HAP-1 (cell line): ENCODE data around the gene STK32B.
"Not testable (repeated sequence)": the region's sequence is repeated elsewhere in the genome, so short reads cannot be mapped to it uniquely, and the experiment has no call there.

ENCODE experiments used
- DNase-seq, 2 experiments: peaks; one replicate each; pipeline ENCODE4 v3.0.0-alpha.2; 2016 to 2020; ENCODE audit warnings: low spot score in 2 of 2
- H3K27me3 ChIP-seq: fragments of 250-450 bp; sonication (Bioruptor Pico); 2 replicates; pipeline ENCODE4 v1.5.1; 2020; ENCODE audit warnings: low read depth, mild to moderate bottlenecking, moderate library complexity
- H3K36me3 ChIP-seq: fragments of 250-450 bp; sonication (Bioruptor Pico); replicated peaks from 2 replicates; pipeline ENCODE4 v1.5.1; 2020; ENCODE audit warnings: mild to moderate bottlenecking
- H3K4me1 ChIP-seq: fragments of 250-450 bp; sonication (Bioruptor Pico); 2 replicates; pipeline ENCODE4 v1.5.1; 2020; ENCODE audit warnings: mild to moderate bottlenecking
- H3K4me3 ChIP-seq: fragments of 250-450 bp; sonication (Bioruptor Pico); 2 replicates; pipeline ENCODE4 v1.5.1; 2020; ENCODE audit warnings: mild to moderate bottlenecking, moderate library complexity
- H3K9me3 ChIP-seq: fragments of 250-450 bp; sonication (Bioruptor Pico); 2 replicates; pipeline ENCODE4 v1.5.1; 2020; ENCODE audit warnings: mild to moderate bottlenecking, moderate library complexity
- in situ Hi-C: fragments of 300-500 bp; cut with MboI; formaldehyde crosslinking; loops from 3 replicates; pipeline ENCODE4 v1.14.3; 2020; ENCODE audit warnings: low sequenced_read_pairs, inconsistent platforms, mixed read lengths

The STK32B gene

DNA sequence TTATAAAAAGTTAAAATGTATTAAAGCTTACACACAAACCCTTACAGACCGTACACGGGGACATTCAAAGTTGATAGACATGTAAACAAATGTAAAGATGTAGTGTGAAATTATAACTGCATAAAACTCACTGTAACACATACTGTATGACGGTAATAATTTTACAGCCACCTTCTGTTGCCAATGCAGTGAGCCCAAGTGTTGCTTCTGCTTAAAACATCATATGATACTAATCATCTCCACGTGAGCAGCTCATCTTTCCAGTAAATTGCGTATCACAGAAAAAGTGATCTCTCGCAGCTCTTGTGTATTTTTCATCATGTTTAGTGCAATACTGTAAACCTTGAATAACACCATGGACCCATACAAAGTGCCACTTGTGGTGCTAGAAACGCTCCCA, 233.2 kb downstream of the STK32B start:
- Histone ChIP-seq H3K27me3 (no peaks in the 10 kb centered on the region), H3K4me3 (no peak overlapping the region), H3K36me3 (no peaks in the 10 kb centered on the region), H3K4me1 (no peaks in the 10 kb centered on the region), H3K9me3 (no peaks in the 10 kb centered on the region)
- no peak for DNase-seq
- in situ Hi-C loops = no loop called here

DNA sequence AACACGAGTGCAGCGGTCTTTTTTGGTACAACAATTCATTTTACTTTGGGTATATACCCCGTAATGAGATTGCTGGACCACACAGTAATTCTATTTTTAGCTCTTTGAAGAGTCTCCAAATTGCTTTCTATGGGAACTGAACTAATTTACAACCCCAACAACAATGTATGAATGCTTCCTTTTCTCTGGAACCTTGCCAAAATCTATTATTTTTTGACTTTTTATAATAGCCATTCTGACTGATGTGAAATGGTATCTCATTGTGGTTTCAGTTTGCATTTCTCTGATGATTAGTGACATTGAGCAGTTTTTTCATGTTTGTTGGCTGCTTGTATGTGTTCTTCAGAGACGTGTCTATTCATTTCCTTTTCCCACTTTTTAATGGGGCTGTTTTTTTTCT, 240.8 kb downstream of the STK32B start:
- Histone ChIP-seq H3K36me3 (no peaks in the 10 kb centered on the region), H3K4me3 (no peak overlapping the region), H3K4me1 (no peaks in the 10 kb centered on the region), H3K27me3 (no peaks in the 10 kb centered on the region), H3K9me3 (no peaks in the 10 kb centered on the region)
- in situ Hi-C loops = no loop called here
- no peak for DNase-seq

DNA sequence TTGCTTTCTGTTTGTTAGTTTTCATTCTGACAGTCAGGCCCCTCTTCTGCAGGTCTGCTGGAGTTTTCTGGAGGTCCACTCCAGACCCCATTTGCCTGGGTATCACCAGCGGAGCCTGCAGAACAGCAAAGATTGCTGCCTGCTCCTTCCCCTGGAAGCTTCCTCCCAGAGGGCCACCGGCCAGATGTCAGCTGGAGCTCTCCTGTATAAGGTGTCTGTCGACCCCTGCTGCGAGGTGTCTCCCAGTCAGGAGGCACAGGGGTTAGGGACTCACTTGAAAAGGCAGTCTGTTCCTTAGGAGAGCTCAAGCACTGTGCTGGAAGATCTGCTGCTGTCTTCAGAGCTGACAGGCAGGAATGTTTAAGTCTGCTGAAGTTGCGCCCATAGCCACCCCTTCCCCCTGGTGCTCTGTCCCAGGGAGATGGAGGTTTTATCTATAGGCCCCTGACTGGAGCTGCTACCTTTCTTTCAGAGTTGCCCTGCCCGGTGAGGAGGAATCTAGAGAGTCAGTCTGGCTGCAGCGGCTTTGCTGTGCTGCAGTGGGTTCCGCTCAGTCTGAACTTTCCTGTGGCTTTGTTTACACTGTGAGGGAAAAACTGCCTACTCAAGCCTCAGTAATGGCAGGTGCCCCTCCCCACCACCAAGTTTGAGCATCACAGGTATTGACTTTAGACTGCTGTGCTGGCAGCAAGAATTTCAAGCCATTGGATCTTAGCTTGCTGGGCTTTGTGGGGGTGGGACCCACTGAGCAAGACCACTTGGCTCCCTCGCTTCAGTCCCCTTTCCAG, 246.9 kb downstream of the STK32B start:
- H3K9me3 ChIP-seq, H3K27me3 ChIP-seq, in situ Hi-C loops, H3K4me1 ChIP-seq, DNase-seq, H3K36me3 ChIP-seq, H3K4me3 ChIP-seq: not testable (repeated sequence)

DNA sequence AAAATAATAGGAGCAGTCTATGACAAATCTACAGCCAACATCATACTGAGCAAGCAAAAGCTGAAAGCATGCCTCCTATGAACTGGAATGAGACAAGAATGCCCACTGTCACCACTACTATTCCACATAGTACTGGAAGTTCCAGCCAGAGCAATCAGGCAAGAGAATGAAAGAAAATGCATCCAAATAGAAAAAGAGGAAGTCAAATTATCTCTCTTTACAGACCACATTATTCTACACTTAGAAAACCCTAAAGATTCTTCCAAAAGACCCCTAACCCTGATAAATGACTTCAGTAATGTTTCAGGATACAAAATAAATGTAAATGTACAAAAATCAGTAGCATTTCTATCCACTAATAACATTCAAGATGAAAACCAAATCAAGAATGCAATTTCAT, 249.0 kb downstream of the STK32B start:
- DNase-seq = no peak
- Histone ChIP-seq H3K27me3 (no peaks in the 10 kb centered on the region), H3K36me3 (no peaks in the 10 kb centered on the region), H3K4me3 (no peak overlapping the region), H3K4me1 (no peaks in the 10 kb centered on the region), H3K9me3 (no peaks in the 10 kb centered on the region)
- in situ Hi-C loops = no loop called here

DNA sequence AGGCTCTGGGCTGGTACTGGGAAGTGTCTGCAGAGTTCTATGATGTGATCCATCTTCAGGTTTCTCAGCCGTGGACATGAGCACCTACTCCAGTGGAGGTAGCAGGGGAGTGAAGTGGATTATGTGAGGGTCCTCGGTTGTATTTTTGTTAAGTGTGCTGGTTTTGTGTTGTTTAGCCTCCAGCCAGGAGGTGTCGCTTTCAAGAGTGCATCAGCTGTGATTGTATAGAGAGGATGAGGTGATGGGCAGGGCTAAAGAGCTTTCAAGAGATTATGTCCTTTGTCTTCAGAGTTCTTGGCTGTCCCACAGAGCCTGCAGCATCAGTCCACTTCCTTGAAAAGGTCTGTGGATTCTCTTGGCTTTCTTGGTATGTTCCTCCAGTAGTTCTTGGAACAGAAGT, 256.6 kb downstream of the STK32B start:
- Histone ChIP-seq H3K4me3 (no peak overlapping the region), H3K4me1 (no peaks in the 10 kb centered on the region), H3K36me3 (no peaks in the 10 kb centered on the region), H3K27me3 (no peaks in the 10 kb centered on the region), H3K9me3 (no peaks in the 10 kb centered on the region)
- in situ Hi-C loops = no loop called here
- no peak for DNase-seq

DNA sequence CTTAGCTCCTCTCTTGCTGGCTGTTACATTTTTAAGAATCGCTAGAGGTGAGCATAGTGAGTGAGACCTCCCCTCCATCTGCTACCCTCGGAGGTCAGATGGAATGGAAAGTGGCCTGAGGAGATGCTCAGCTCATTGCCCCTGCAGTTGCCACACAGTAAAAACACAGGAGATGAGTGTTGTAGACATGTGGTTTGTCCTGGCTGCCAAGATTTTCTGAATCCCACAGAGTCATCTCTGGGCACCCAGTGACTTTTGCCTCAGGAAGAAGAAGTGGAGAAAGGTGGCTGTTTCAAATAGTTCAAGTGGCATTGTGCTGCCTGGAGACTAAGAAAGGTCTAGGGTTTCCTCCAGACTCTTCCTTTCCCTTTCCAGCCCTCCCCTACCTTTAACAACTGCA, 271.0 kb downstream of the STK32B start:
- Histone ChIP-seq H3K36me3 (no peaks in the 10 kb centered on the region), H3K9me3 (no peaks in the 10 kb centered on the region), H3K4me1 (no peaks in the 10 kb centered on the region), H3K27me3 (no peaks in the 10 kb centered on the region), H3K4me3 (no peak overlapping the region)
- DNase-seq = no peak
- in situ Hi-C loops = no loop called here

DNA sequence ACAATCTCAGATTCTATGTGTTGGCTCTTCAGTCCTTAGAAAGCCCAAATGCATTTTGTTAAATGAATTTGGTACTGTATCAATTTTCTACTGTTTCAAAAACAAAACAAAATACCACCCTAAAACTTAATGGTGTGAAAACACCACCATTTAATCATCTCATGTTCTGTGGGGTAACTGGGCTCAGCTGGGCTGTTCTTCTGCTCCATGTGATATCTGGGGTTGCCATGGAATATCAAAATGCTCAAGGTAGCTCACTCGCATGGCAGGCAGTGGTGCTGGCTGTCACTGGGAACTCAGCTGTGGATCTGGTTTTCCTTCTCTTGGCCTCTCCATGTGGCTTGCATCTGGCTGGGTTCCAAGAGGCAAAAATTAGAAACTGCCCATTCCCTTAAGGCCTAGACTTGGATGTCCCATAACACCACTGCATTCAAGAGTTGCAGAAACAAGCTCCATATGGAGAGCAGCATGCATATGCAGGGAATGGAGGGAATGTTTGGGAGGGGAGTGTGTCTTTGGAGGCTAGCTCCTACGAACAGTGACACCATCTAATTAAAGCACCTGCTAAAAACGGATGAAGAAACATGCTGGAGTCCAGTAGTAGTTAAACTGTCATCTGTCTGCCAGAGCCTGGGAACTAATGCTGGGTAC, 279.2 kb downstream of the STK32B start:
- no peaks in the 10 kb centered on the region for H3K27me3 ChIP-seq
- in situ Hi-C loops = no loop called here
- no peaks in the 10 kb centered on the region for H3K36me3 ChIP-seq
- no peaks in the 10 kb centered on the region for H3K9me3 ChIP-seq
- no peak for DNase-seq
- H3K4me1 ChIP-seq = no peaks in the 10 kb centered on the region
- H3K4me3 ChIP-seq = no peak overlapping the region

DNA sequence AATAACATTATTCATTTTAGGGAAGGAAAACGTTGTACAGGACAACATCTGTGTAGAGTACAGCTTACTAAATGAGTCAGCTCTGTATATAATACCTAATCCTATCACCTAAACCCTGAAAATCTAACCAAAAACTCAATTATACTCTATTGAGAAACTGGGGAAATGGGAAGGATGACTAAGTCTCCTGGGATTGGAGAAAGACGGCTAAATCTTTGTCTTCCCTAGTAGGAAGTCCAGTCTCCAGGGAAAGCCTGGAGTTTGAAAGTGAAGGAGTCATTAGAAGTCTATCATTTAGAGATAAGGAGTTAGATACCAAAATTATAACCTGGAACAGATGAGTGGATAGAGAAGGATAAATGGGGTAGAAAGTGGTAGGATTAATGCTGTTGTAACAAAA, 286.5 kb downstream of the STK32B start:
- no peak overlapping the region for H3K4me3 ChIP-seq
- in situ Hi-C loops = no loop called here
- no peaks in the 10 kb centered on the region for H3K36me3 ChIP-seq
- no peaks in the 10 kb centered on the region for H3K27me3 ChIP-seq
- no peak for DNase-seq
- H3K4me1 ChIP-seq = no peaks in the 10 kb centered on the region
- no peaks in the 10 kb centered on the region for H3K9me3 ChIP-seq

DNA sequence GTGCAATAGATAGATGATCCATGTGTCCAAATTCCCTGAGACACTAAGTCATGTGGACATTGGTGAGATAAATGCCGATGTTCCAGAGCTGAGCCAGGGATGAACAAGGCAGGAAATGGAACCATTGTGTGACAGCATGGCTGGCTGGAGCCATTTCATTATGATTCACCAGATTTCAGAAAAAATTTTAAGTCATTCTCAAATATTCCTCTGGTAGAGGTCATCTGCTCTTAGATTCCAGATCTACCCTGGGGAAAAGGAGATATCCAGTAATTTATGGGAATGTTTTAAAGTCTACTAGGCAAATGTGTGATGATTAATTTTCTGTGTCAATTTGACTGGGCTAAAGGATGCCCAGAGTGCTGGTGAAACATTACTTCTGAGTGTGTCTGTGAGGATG, 287.3 kb downstream of the STK32B start:
- Histone ChIP-seq H3K4me1 (no peaks in the 10 kb centered on the region), H3K36me3 (no peaks in the 10 kb centered on the region), H3K27me3 (no peaks in the 10 kb centered on the region), H3K4me3 (no peak overlapping the region), H3K9me3 (no peaks in the 10 kb centered on the region)
- in situ Hi-C loops = no loop called here
- DNase-seq = no peak

DNA sequence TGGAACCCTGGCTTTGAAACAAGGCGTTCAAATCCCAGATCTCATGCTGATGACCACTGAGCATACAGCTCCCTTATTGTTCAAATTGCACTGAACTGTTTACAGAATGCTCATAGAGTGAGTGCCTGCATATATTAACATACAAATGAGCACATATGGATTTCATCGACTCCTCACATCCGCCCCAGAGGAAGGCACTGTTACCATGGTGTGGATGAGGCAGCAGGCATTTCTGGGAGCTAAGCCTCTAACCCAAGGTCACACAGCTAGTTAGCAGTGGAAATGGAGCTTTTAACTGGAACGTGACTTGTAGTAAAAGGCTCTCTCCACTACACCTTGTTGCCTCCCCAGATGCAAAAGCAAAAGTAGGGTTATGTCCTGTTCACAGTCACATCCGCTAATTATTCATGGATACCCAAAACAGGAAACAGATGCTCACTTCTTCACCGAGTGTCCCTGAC, 289.7 kb downstream of the STK32B start:
- H3K9me3 ChIP-seq = no peaks in the 10 kb centered on the region
- in situ Hi-C loops = no loop called here
- DNase-seq = no peak

DNA sequence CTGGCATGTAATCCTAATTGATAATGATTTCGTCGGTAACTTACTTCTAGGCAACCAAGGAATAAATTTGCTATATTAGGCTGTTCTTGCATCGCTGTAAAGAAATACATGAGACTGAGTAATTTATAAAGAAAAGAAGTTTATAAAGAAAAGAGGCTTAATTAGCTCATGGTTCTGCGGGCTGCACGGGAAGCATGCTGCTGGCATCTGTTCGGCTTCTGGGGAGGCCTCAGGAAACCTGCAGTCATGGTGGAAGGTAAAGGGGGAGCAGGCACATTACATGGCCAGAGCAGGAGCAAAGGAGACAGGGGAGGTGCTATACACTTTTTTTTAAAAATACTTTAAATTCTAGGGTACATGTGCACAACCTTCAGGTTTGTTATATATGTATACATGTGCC, 290.2 kb downstream of the STK32B start:
- Histone ChIP-seq H3K27me3 (no peaks in the 10 kb centered on the region), H3K4me3 (no peak overlapping the region), H3K9me3 (no peaks in the 10 kb centered on the region), H3K36me3 (no peaks in the 10 kb centered on the region), H3K4me1 (no peaks in the 10 kb centered on the region)
- in situ Hi-C loops = no loop called here
- no peak for DNase-seq

More for the DNA sequence above, 289.7 kb downstream of the STK32B start:
- Histone ChIP-seq H3K4me1 (no peaks in the 10 kb centered on the region), H3K4me3 (no peak overlapping the region), H3K27me3 (no peaks in the 10 kb centered on the region), H3K36me3 (no peaks in the 10 kb centered on the region)

DNA sequence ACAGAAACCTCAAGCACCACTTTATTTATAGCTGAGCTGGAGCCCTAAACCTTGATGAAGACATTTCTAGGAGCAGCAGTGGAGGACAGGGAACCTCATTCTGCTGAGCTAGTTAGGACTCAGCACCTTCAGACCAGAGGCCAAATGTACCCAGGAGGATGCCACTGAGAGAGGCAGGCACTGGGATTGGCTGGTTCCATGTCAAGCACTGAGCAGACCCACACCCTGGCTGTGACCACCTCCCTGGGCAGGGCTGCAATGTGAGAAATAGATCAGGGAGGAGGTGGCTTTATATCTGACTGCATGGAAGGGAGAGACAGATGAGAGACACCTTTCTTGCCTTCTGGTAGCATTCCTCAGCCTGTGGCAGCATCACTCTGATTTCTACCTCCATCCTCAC, 304.6 kb downstream of the STK32B start:
- Histone ChIP-seq H3K27me3 (no peaks in the 10 kb centered on the region), H3K4me3 (no peak overlapping the region), H3K9me3 (no peaks in the 10 kb centered on the region), H3K36me3 (no peaks in the 10 kb centered on the region), H3K4me1 (no peaks in the 10 kb centered on the region)
- no peak for DNase-seq
- in situ Hi-C loops = no loop called here

DNA sequence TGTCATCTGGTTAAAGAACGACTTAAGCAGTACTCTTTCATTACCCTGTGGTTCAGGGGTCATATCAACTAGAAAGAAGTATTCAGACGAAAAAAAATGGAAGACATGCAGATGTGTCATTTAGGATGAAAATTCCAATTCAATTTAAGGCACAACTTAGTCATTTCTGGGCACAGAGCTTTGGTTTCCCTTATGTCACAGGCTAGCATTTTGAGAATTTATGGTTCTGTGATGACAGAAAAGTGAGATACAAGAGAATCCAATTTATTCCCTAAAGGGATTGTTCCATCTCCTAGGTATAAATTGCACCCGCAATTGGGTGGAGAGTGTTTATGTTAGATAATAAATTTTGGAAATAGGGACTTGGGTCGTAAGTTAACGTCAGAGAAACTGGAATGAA, 306.6 kb downstream of the STK32B start:
- no peak for DNase-seq
- Histone ChIP-seq H3K27me3 (no peaks in the 10 kb centered on the region), H3K4me3 (no peak overlapping the region), H3K4me1 (no peaks in the 10 kb centered on the region), H3K9me3 (no peaks in the 10 kb centered on the region), H3K36me3 (no peaks in the 10 kb centered on the region)
- in situ Hi-C loops = no loop called here

DNA sequence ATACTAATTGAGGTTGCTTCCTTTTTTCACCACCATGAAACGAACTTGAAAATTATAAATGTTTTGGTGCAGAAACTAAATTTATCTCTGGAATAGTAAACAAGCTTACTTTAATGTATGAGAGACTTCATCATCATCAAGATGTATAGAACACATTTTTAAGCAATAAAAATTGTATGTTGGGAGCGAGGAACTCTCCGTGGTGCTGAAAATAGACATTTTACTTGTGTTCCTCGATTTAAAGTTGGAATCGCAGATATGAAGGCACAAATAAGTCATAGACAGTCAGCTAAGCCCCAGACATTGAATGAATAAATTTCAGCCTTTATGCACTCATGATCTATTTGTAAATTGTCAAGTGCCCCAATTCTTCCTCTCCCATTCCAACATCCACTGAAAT, 310.7 kb downstream of the STK32B start:
- H3K27me3 ChIP-seq = no peaks in the 10 kb centered on the region
- H3K36me3 ChIP-seq = no peaks in the 10 kb centered on the region
- H3K9me3 ChIP-seq = no peaks in the 10 kb centered on the region
- DNase-seq = peak in 1 of 2 experiments; percentile 29
- no peaks in the 10 kb centered on the region for H3K4me1 ChIP-seq
- no peak overlapping the region for H3K4me3 ChIP-seq
- in situ Hi-C loops = no loop called here
